ENCODE data around the gene AKAP3. TPM values are rescaled to one million over a fixed set of nuclear protein-coding genes. Genes with fewer than 3 reads are reported as not detected.

The AKAP3 gene
- total and polyA plus RNA-seq, 2 experiments from 2014 or later: 1.3 to 3.2 TPM

DNA sequence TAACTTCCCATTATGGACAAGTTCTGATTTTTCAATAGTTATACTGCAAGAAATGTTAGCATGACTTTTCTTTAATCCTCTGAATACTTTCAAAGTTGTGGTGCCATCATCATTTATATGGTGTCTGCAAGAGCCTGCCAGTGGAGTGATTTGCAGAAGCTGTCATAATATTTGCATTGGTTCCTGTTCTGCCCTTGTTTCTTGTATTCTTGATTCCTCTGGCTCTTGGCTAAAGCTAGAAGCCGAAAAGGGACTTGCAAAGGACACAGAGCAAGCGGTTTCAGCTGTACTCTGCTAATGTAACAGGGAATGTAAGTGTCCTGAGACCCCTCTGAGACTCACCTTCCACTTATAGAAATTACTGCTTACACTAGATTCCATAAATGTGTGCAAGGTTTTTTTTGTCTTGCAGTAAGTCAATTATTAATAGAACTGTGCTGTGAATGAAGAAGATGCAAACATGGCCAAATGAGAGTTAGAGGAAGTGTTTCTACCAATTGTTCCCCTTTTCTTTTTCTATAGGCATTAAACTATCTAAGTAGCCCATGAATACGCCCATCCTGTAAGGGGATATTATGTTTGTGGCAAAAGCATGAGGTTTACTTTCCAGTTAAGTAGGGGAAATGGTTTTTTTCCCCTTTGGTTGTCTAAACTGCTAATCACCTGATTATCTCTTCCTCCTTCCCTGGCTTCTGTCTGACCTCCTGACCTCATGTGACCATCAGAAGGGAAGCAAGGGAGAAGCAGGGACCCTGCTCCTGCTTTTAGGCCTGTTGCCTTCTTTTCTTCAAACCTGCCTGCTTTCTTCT lies 81.6 kb downstream of the AKAP3 start (continued):
- TF ChIP-seq, protein P1, sequence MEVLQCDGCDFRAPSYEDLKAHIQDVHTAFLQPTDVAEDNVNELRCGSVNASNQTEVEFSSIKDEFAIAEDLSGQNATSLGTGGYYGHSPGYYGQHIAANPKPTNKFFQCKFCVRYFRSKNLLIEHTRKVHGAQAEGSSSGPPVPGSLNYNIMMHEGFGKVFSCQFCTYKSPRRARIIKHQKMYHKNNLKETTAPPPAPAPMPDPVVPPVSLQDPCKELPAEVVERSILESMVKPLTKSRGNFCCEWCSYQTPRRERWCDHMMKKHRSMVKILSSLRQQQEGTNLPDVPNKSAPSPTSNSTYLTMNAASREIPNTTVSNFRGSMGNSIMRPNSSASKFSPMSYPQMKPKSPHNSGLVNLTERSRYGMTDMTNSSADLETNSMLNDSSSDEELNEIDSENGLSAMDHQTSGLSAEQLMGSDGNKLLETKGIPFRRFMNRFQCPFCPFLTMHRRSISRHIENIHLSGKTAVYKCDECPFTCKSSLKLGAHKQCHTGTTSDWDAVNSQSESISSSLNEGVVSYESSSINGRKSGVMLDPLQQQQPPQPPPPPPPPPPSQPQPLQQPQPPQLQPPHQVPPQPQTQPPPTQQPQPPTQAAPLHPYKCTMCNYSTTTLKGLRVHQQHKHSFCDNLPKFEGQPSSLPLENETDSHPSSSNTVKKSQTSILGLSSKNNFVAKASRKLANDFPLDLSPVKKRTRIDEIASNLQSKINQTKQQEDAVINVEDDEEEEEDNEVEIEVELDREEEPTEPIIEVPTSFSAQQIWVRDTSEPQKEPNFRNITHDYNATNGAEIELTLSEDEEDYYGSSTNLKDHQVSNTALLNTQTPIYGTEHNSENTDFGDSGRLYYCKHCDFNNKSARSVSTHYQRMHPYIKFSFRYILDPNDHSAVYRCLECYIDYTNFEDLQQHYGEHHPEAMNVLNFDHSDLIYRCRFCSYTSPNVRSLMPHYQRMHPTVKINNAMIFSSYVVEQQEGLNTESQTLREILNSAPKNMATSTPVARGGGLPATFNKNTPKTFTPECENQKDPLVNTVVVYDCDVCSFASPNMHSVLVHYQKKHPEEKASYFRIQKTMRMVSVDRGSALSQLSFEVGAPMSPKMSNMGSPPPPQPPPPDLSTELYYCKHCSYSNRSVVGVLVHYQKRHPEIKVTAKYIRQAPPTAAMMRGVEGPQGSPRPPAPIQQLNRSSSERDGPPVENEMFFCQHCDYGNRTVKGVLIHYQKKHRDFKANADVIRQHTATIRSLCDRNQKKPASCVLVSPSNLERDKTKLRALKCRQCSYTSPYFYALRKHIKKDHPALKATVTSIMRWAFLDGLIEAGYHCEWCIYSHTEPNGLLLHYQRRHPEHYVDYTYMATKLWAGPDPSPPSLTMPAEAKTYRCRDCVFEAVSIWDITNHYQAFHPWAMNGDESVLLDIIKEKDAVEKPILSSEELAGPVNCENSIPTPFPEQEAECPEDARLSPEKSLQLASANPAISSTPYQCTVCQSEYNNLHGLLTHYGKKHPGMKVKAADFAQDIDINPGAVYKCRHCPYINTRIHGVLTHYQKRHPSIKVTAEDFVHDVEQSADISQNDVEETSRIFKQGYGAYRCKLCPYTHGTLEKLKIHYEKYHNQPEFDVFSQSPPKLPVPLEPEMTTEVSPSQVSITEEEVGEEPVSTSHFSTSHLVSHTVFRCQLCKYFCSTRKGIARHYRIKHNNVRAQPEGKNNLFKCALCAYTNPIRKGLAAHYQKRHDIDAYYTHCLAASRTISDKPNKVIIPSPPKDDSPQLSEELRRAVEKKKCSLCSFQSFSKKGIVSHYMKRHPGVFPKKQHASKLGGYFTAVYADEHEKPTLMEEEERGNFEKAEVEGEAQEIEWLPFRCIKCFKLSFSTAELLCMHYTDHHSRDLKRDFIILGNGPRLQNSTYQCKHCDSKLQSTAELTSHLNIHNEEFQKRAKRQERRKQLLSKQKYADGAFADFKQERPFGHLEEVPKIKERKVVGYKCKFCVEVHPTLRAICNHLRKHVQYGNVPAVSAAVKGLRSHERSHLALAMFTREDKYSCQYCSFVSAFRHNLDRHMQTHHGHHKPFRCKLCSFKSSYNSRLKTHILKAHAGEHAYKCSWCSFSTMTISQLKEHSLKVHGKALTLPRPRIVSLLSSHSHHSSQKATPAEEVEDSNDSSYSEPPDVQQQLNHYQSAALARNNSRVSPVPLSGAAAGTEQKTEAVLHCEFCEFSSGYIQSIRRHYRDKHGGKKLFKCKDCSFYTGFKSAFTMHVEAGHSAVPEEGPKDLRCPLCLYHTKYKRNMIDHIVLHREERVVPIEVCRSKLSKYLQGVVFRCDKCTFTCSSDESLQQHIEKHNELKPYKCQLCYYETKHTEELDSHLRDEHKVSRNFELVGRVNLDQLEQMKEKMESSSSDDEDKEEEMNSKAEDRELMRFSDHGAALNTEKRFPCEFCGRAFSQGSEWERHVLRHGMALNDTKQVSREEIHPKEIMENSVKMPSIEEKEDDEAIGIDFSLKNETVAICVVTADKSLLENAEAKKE (CRISPR knock-in tag; IDR thresholded peaks at IDR 0.05): no peak
- TF ChIP-seq, protein P2, sequence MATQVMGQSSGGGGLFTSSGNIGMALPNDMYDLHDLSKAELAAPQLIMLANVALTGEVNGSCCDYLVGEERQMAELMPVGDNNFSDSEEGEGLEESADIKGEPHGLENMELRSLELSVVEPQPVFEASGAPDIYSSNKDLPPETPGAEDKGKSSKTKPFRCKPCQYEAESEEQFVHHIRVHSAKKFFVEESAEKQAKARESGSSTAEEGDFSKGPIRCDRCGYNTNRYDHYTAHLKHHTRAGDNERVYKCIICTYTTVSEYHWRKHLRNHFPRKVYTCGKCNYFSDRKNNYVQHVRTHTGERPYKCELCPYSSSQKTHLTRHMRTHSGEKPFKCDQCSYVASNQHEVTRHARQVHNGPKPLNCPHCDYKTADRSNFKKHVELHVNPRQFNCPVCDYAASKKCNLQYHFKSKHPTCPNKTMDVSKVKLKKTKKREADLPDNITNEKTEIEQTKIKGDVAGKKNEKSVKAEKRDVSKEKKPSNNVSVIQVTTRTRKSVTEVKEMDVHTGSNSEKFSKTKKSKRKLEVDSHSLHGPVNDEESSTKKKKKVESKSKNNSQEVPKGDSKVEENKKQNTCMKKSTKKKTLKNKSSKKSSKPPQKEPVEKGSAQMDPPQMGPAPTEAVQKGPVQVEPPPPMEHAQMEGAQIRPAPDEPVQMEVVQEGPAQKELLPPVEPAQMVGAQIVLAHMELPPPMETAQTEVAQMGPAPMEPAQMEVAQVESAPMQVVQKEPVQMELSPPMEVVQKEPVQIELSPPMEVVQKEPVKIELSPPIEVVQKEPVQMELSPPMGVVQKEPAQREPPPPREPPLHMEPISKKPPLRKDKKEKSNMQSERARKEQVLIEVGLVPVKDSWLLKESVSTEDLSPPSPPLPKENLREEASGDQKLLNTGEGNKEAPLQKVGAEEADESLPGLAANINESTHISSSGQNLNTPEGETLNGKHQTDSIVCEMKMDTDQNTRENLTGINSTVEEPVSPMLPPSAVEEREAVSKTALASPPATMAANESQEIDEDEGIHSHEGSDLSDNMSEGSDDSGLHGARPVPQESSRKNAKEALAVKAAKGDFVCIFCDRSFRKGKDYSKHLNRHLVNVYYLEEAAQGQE (IDR thresholded peaks at IDR 0.05; ENCODE audit: unreplicated experiment): no peak
- TF ChIP-seq CREB1 (CRISPR knock-in tag; IDR thresholded peaks at IDR 0.05; ENCODE audit: low read depth): no peak

DNA sequence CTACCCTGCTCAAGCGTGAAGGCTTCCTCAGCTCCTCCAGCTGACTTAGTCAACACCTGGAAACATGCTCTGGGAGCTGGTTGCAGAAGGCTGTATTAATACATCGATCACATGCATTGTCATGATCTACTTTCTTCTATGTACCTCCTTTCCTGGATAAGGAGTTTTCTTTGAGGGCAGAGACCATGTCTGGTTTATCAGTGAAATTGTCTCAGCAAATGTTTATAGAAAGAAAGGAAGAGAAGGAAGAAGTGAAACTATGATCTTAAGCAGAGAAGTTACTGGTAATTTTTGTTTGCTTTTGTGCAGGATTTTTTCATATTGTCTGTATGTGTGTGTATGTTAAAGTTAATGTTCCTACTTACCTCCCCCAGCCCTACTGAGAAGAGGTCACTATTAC lies 82.4 kb downstream of the AKAP3 start:
- Histone ChIP-seq H3K79me2 (replicated peaks; ENCODE audit: insufficient read depth) (no peaks in the 10 kb centered on the region), H3F3A (replicated peaks; ENCODE audit: low read depth) (peaks cover 7% of the 10 kb centered on the region; the same call in 1 of the 2 replicates), H3K27ac (ENCODE audit: low read depth) (no peak overlapping the region), H3K9me2 (ENCODE audit: insufficient read depth) (no peaks in the 10 kb centered on the region), H3K4me2 (no peak overlapping the region), H4K20me1 (replicated peaks; ENCODE audit: insufficient read depth) (no peaks in the 10 kb centered on the region), H2AFZ (no peak overlapping the region), H3K4me1 (ENCODE audit: insufficient read depth) (0 out of 2 replicates have a peak, but pooled peaks cover 4% of the 10 kb centered on the region), H3K4me3 (no peak overlapping the region), H3K36me3 (ENCODE audit: insufficient read depth) (no peaks in the 10 kb centered on the region), H3K27me3 (ENCODE audit: insufficient read depth) (peaks cover 25% of the 10 kb centered on the region)
- TF ChIP-seq POLR2AphosphoS5 (IDR thresholded peaks at IDR 0.05; ENCODE audit: low read depth): no peak
- TF ChIP-seq, protein P3, sequence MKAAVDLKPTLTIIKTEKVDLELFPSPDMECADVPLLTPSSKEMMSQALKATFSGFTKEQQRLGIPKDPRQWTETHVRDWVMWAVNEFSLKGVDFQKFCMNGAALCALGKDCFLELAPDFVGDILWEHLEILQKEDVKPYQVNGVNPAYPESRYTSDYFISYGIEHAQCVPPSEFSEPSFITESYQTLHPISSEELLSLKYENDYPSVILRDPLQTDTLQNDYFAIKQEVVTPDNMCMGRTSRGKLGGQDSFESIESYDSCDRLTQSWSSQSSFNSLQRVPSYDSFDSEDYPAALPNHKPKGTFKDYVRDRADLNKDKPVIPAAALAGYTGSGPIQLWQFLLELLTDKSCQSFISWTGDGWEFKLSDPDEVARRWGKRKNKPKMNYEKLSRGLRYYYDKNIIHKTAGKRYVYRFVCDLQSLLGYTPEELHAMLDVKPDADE (IDR thresholded peaks at IDR 0.05): no peak
- no peak for TF ChIP-seq STAT1 (IDR thresholded peaks at IDR 0.05; ENCODE audit: unreplicated experiment)
- TF ChIP-seq, protein P2 (IDR thresholded peaks at IDR 0.05; ENCODE audit: unreplicated experiment): no peak
- TF ChIP-seq CREB1 (CRISPR knock-in tag; IDR thresholded peaks at IDR 0.05; ENCODE audit: low read depth): no peak
- H3K4me1 Mint-ChIP-seq: peaks cover 9% of the 10 kb centered on the region; the same call in 2 of the 3 replicates
- no peak overlapping the region for H3K4me3 Mint-ChIP-seq
- DNase-seq (ENCODE audit: low spot score): no peak
- H3K9me3 Mint-ChIP-seq: no peaks in the 10 kb centered on the region
- H3K27me3 Mint-ChIP-seq (ENCODE audit: insufficient read depth, low read depth, poor library complexity): peaks cover 19% of the 10 kb centered on the region
- ATAC-seq: no peak
- H3K27ac Mint-ChIP-seq: no peak overlapping the region
- H3K36me3 Mint-ChIP-seq (ENCODE audit: low read depth): no peaks in the 10 kb centered on the region; the same call in 2 of the 3 replicates
